Large intestine (tissue), 3 donors: ENCODE measurements around the gene CXXC1. TPM values are rescaled to one million over a fixed set of nuclear protein-coding genes. Genes with fewer than 3 reads are reported as not detected.

Experiments
- DNase-seq, 2 donors: peaks; one replicate each; pipeline versions ENCODE4 v3.0.0 to v3.0.0-alpha.2; 2013
- H3K27ac ChIP-seq: one replicate; pipeline ENCODE4 v1.5.1; 2013; ENCODE audit warnings: low read length
- H3K27me3 ChIP-seq: 2 replicates; pipeline ENCODE4 v1.6.1; 2013; ENCODE audit warnings: low read length; ENCODE audit not compliant: control insufficient read depth, insufficient read depth
- H3K36me3 ChIP-seq: 2 replicates; pipeline ENCODE4 v1.6.1; 2013; ENCODE audit warnings: low read length; ENCODE audit not compliant: control insufficient read depth, insufficient read depth
- H3K4me1 ChIP-seq: one replicate; pipeline ENCODE4 v1.6.1; 2013; ENCODE audit warnings: low read length; ENCODE audit not compliant: control insufficient read depth, insufficient read depth
- H3K4me3 ChIP-seq: one replicate; pipeline ENCODE4 v1.5.1; 2013; ENCODE audit warnings: low read length
- H3K9me3 ChIP-seq: one replicate; pipeline ENCODE4 v1.6.1; 2013; ENCODE audit warnings: mild to moderate bottlenecking, low read depth, low read length, moderate library complexity; ENCODE audit not compliant: control insufficient read depth
- WGBS: methylation state at CpG from one replicate; pipeline ENCODE4 v1.1.5; 2013; ENCODE audit warnings: low lambda C conversion rate; ENCODE audit not compliant: insufficient coverage; 5-methylcytosine and 5-hydroxymethylcytosine counted together
- polyA plus RNA-seq: library from polyadenylated mRNA; unstranded; fragments of 120-200 nt; gene quantifications from one replicate; pipeline ENCODE4 v1.2.1, GENCODE V29; 2013

The CXXC1 gene
- polyA plus RNA-seq, 1 donor = 67.2 TPM

- Histone ChIP-seq H3K9me3 (no peaks in the 10 kb centered on the region), H3K4me3 (no peak overlapping the region), H3K27ac (no peak overlapping the region), H3K4me1 (peaks cover 12% of the 10 kb centered on the region), H3K27me3 (no peaks in the 10 kb centered on the region), H3K36me3 (peaks cover 75% of the 10 kb centered on the region)
- no CpG with 5 or more reads among the region's 19 CpGs for whole genome bisulfite sequencing
- DNase-seq = no peak
Observed at GRCh38 chr18:50275503-50276036, 11.9 kb downstream of the CXXC1 start.

GRCh38 chr18:50274941-50275340, 12.6 kb downstream of the CXXC1 start:
- Histone ChIP-seq H3K36me3 (peaks cover 81% of the 10 kb centered on the region), H3K4me1 (peaks cover 6% of the 10 kb centered on the region), H3K27me3 (no peaks in the 10 kb centered on the region), H3K9me3 (no peaks in the 10 kb centered on the region), H3K27ac (no peak overlapping the region), H3K4me3 (no peak overlapping the region)
- no peak for DNase-seq
- WGBS = no CpG with 5 or more reads among the region's 10 CpGs

GRCh38 chr18:50274044-50274442, 13.4 kb downstream of the CXXC1 start:
- H3K27me3 ChIP-seq = no peaks in the 10 kb centered on the region
- no peak overlapping the region for H3K27ac ChIP-seq
- H3K4me1 ChIP-seq = peaks cover under 1% of the 10 kb centered on the region
- no peak overlapping the region for H3K4me3 ChIP-seq
- no peak for DNase-seq
- H3K36me3 ChIP-seq = peaks cover 88% of the 10 kb centered on the region
- WGBS = no CpG with 5 or more reads among the region's 17 CpGs
- no peaks in the 10 kb centered on the region for H3K9me3 ChIP-seq

- Histone ChIP-seq H3K27me3 (no peaks in the 10 kb centered on the region), H3K27ac (no peak overlapping the region), H3K4me1 (no peaks in the 10 kb centered on the region), H3K4me3 (no peak overlapping the region), H3K9me3 (no peaks in the 10 kb centered on the region), H3K36me3 (peaks cover 88% of the 10 kb centered on the region)
- DNase-seq = no peak
- no CpG with 5 or more reads among the region's 23 CpGs for WGBS
Observed at GRCh38 chr18:50273203-50274043, 14.1 kb downstream of the CXXC1 start.

DNA sequence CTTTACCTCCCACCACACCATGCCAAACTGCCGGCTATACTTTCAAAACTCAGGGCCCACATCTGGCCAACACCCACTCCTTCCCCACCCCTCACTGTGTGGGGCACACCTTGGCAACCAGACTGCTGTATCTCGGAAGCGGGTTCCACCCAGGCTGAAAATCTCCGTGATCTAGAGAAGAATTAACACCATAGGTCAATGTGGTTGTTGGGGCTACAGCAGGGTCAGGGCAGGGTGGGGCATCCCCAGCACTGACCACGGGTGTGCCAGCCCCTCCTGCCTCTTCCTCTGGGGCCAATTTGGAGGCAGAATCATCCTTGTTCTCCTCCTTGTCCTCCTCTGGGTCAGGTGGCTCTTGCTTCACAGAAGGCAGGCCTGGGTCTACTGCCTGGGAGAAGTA, 14.9 kb downstream of the CXXC1 start:
- H3K27ac ChIP-seq = no peak overlapping the region
- WGBS = no CpG with 5 or more reads among the region's 5 CpGs
- no peak for DNase-seq
- H3K4me3 ChIP-seq = no peak overlapping the region
- no peaks in the 10 kb centered on the region for H3K9me3 ChIP-seq
- H3K36me3 ChIP-seq = peaks cover 83% of the 10 kb centered on the region
- no peaks in the 10 kb centered on the region for H3K4me1 ChIP-seq
- H3K27me3 ChIP-seq = no peaks in the 10 kb centered on the region

DNA sequence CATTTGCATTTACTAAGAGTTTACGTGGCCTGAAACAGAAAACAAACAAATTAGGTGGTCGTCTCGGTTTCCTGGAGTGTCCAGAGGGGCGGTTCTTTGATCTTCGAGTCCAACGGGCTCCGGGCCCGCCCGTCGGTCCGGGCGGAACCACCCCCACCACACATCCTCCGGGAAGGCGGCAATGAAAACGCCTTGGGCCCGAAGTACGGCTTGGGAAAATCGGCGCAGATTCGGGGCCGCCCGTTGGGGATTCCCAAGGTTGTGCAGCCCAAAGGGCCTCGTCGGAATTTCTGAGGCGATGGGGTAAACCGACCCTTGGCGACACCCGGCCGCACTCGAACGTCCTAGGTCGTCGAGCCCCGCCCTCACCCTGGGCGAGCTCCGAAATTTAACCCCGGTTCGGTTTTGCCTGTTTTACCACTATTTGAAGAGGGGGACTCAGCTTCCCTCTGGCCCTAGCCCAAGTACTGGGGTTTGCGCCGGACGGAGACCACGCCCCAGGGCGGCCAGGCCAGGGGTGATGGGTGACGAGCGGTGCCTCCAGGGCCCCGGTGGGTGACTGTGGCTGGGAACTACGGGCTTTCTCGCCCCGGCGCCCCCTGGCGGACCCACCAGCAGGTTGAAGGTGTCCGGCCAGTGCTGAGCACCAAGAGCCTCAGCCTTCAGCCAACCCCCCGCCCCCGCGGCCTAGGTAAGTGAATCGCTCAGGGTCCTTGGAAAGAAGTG, 19.3 kb downstream of the CXXC1 start:
- H3K27me3 ChIP-seq = no peaks in the 10 kb centered on the region
- peaks cover 5% of the 10 kb centered on the region for H3K4me1 ChIP-seq
- peaks cover 44% of the 10 kb centered on the region for H3K36me3 ChIP-seq
- no peak overlapping the region for H3K27ac ChIP-seq
- 100% methylated on average over 1 of the region's 56 CpGs for WGBS
- H3K4me3 ChIP-seq = peak overlapping the region; percentile 61
- H3K9me3 ChIP-seq = no peaks in the 10 kb centered on the region
- peak; percentile 43 to 65 for DNase-seq

DNA sequence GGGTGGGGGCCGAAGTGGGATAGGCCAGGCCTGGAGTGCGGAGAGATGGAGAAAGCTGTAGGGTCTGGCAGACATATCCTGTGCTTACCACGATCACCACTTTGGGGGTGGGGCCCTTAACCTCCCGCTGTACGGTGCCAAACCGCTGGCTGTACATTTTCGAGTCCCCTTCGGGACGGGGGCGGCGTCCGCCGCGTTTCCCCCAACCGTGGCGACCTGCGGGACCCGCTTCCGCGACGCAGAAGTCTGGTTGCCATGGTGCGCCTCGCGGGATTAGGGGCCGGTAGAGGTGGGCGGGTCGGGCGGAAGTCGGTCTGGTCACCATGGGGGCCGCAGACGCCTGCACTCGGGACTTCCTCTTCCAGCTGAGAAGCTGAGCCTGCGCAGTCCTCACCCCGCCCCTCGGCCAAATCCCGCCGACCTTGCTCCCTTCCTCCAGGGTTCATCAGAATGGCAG, 21.2 kb downstream of the CXXC1 start, which contains the start of gene CFAP53:
CFAP53 (minus strand) TSS at position 248 of the 457 bp plus-strand sequence; CDS start at position 157, 91 bp downstream.
- Histone ChIP-seq H3K36me3 (peaks cover 25% of the 10 kb centered on the region), H3K4me3 (peak within 1 kb of the TSS; percentile 76), H3K9me3 (no peaks in the 10 kb centered on the region), H3K27me3 (no peaks in the 10 kb centered on the region), H3K27ac (no peak within 1 kb of the TSS), H3K4me1 (peaks cover 5% of the 10 kb centered on the region)
- DNase-seq = peak; percentile 91 to 93
- no CpG with 5 or more reads among the region's 37 CpGs for WGBS

GRCh38 chr18:50262977-50263376, 24.5 kb downstream of the CXXC1 start:
- H3K27ac ChIP-seq = no peak overlapping the region
- no peak for DNase-seq
- H3K4me3 ChIP-seq = no peak overlapping the region
- peaks cover 4% of the 10 kb centered on the region for H3K9me3 ChIP-seq
- H3K36me3 ChIP-seq = no peaks in the 10 kb centered on the region
- H3K27me3 ChIP-seq = no peaks in the 10 kb centered on the region
- peaks cover 5% of the 10 kb centered on the region for H3K4me1 ChIP-seq

DNA sequence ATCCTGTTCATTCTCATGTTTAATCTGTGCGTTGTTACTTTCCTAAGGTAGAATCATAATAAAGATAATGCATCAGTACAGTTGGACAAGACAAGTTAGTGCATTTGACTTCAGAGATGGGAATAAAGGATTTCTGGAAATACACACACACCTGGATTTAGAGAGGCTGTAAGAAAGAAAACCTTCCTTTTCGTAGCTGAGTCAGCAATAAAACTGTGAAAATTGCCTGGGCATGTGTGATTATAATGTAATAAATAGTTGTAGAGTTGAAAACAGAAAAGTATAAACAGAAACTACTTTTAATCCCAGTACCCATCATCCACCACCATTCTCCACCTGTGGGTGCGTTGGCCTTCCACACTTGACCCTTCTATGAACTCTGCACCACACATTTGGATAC, 36.6 kb downstream of the CXXC1 start:
- no peaks in the 10 kb centered on the region for H3K4me1 ChIP-seq
- no peak for DNase-seq

DNA sequence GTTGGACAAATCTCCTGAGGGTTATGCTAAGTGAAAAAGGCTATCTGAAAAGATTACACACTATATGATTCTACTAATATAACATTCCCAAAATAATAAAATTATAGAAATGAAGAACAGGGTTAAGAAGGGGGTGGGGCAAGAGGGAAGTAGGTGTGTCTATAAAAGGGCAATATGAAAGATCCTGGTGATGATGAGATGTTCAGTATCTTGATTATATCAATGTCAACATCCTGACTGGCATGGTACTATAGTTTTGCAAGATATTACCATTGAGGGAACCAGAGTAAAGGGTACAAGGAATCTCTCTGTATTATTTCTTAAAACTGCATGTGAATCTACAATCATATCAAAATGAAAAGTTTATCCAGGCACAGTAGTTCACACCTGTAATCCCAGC, 37.9 kb downstream of the CXXC1 start:
- H3K4me3 ChIP-seq = no peak overlapping the region

More for the DNA sequence above, 36.6 kb downstream of the CXXC1 start:
- H3K4me3 ChIP-seq = no peak overlapping the region
- H3K27me3 ChIP-seq = no peaks in the 10 kb centered on the region
- H3K36me3 ChIP-seq = no peaks in the 10 kb centered on the region
- H3K27ac ChIP-seq = no peak overlapping the region
- WGBS = 77% methylated on average over 2 of the region's 3 CpGs
- H3K9me3 ChIP-seq = no peaks in the 10 kb centered on the region

More for the DNA sequence above, 37.9 kb downstream of the CXXC1 start:
- no peaks in the 10 kb centered on the region for H3K9me3 ChIP-seq
- no peaks in the 10 kb centered on the region for H3K36me3 ChIP-seq
- no peak for DNase-seq
- no peaks in the 10 kb centered on the region for H3K4me1 ChIP-seq
- H3K27ac ChIP-seq = no peak overlapping the region
- no peaks in the 10 kb centered on the region for H3K27me3 ChIP-seq
